HepG2 (cell line): ENCODE results near the gene MTCL1. TPM values are rescaled to one million over a fixed set of nuclear protein-coding genes. Genes with fewer than 3 reads are reported as not detected.

Source experiments
- FOSL1 ChIP-seq: sonication (generic); formaldehyde crosslinking; IDR thresholded peaks from 2 replicates; pipeline ENCODE4 v1.9.0; 2021; ENCODE audit warnings: missing genetic modification reagents, borderline replicate concordance
- HES4 ChIP-seq: sonication (generic); formaldehyde crosslinking; IDR thresholded peaks from 2 replicates; pipeline ENCODE4 v1.9.0; 2021; ENCODE audit warnings: mild to moderate bottlenecking, missing genetic modification reagents, borderline replicate concordance
- HMGXB3 ChIP-seq: sonication (generic); formaldehyde crosslinking; IDR thresholded peaks from 2 replicates; pipeline ENCODE4 v1.4.0; 2020; ENCODE audit warnings: missing genetic modification reagents, borderline replicate concordance
- JDP2 ChIP-seq: sonication (generic); formaldehyde crosslinking; IDR thresholded peaks from 2 replicates; pipeline ENCODE4 v1.8.1; 2022; ENCODE audit warnings: missing genetic modification reagents, borderline replicate concordance
- MYPOP ChIP-seq: sonication (generic); formaldehyde crosslinking; IDR thresholded peaks from 2 replicates; pipeline ENCODE4 v1.8.1; 2023; ENCODE audit warnings: mild to moderate bottlenecking, moderate library complexity, missing genetic modification reagents
- NFE2L1 ChIP-seq: sonication (generic); formaldehyde crosslinking; IDR thresholded peaks from 2 replicates; pipeline ENCODE4 v1.4.0; 2020; ENCODE audit warnings: missing genetic modification reagents, mild to moderate bottlenecking, borderline replicate concordance
- SALL2 ChIP-seq: sonication (generic); formaldehyde crosslinking; IDR thresholded peaks from 2 replicates; pipeline ENCODE4 v1.8.1; 2023; ENCODE audit warnings: mild to moderate bottlenecking, missing genetic modification reagents, inconsistent platforms
- ZNF547 ChIP-seq: sonication (generic); formaldehyde crosslinking; IDR thresholded peaks from 2 replicates; pipeline ENCODE4 v1.5.1; 2020; ENCODE audit warnings: mild to moderate bottlenecking, missing genetic modification reagents
- ZNF687 ChIP-seq: sonication (generic); formaldehyde crosslinking; IDR thresholded peaks from 2 replicates; pipeline ENCODE4 v1.5.1; 2020; ENCODE audit warnings: mild to moderate bottlenecking, missing genetic modification reagents, moderate library complexity
- ZNF766 ChIP-seq: sonication (generic); formaldehyde crosslinking; IDR thresholded peaks from 2 replicates; pipeline ENCODE4 v1.5.0; 2020; ENCODE audit warnings: missing genetic modification reagents, borderline replicate concordance
- ZSCAN21 ChIP-seq: sonication (generic); formaldehyde crosslinking; IDR thresholded peaks from 2 replicates; pipeline ENCODE4 v1.8.0; 2022; ENCODE audit warnings: mild to moderate bottlenecking, missing genetic modification reagents, moderate library complexity, borderline replicate concordance
- polyA plus RNA-seq, 8 experiments: library from polyadenylated mRNA; depleted of rRNA in 3 of 8; stranded (reverse) in 7 of 8; unstranded in 1 of 8; fragments of >200 nt; fragmentation: Illumina TruSeq in 4 of 8; extraction: Trizol in 4 of 8; gene quantifications; 2 replicates each; pipeline versions ENCODE4 v1.2.1 to v1.2.3, GENCODE V29; 2011 to 2016; ENCODE audit warnings: low read depth in 4 of 8, missing spikeins in 1 of 8, mixed read lengths in 1 of 8; ENCODE audit not compliant: insufficient read depth in 1 of 8
- total RNA-seq, 5 experiments: library from RNA; depleted of rRNA; stranded (reverse); fragments of >200 nt; fragmentation: Illumina TruSeq; extraction: Trizol; gene quantifications; 2 replicates each; pipeline ENCODE4 v1.2.3, GENCODE V29; 2016; ENCODE audit warnings: low read depth in 1 of 5

The MTCL1 gene
- total and polyA plus RNA-seq, 2 of the 13 experiments (the other 11 are each of a cell fraction or from before 2014, with no cell fraction given) = 3.1 to 3.2 TPM

GRCh38 chr18:8704361-8705237 is 757 bp upstream of the MTCL1 start (continued):
- peak; percentile 82 for TF ChIP-seq ZNF687 (CRISPR knock-in tag)
- TF ChIP-seq NFE2L1 (CRISPR knock-in tag) = no peak
- TF ChIP-seq ZNF766 (CRISPR knock-in tag) = no peak
- no peak for TF ChIP-seq ZSCAN21 (CRISPR knock-in tag)
- TF ChIP-seq ZNF547 = no peak
- TF ChIP-seq MYPOP = no peak
- no peak for TF ChIP-seq JDP2
- TF ChIP-seq HMGXB3 = no peak
- TF ChIP-seq HES4 (CRISPR knock-in tag) = no peak
- no peak for TF ChIP-seq FOSL1 (CRISPR knock-in tag)
- no peak for TF ChIP-seq SALL2 (CRISPR knock-in tag)
